Measurements from ENCODE around the gene CARD19.
"Not testable (repeated sequence)": the region's sequence is repeated elsewhere in the genome, so short reads cannot be mapped to it uniquely, and the experiment has no call there.

The CARD19 gene

GRCh38 chr9:93089024-93089423, 7.0 kb upstream of the CARD19 start:
- peak; percentile 13 for DNase-seq

GRCh38 chr9:93089481-93089991, 6.5 kb upstream of the CARD19 start:
- peak; percentile 40 for DNase-seq

GRCh38 chr9:93090091-93090655, 5.8 kb upstream of the CARD19 start:
- DNase-seq: peak; percentile 7

- no peak for DNase-seq
Measured at GRCh38 chr9:93091056-93091452, 5.0 kb upstream of the CARD19 start.

GRCh38 chr9:93091453-93092081, 4.5 kb upstream of the CARD19 start:
- DNase-seq: peak; percentile 34

GRCh38 chr9:93092251-93092991, 3.6 kb upstream of the CARD19 start:
- no peak for DNase-seq

- DNase-seq: no peak
Measured at GRCh38 chr9:93093127-93093876, 2.7 kb upstream of the CARD19 start.

GRCh38 chr9:93093877-93094657, 1.9 kb upstream of the CARD19 start:
- no peak for DNase-seq

GRCh38 chr9:93094658-93095204, 1.3 kb upstream of the CARD19 start:
- DNase-seq: peak; percentile 66

- peak; percentile 100 for DNase-seq
Measured at GRCh38 chr9:93095205-93096130, 549 bp upstream of the CARD19 start.

- peak; percentile 46 for DNase-seq
Measured at GRCh38 chr9:93096811-93097382, 880 bp downstream of the CARD19 start.

- peak; percentile 43 for DNase-seq
Measured at GRCh38 chr9:93097511-93098201, 1.6 kb downstream of the CARD19 start.

GRCh38 chr9:93098236-93098946, 2.4 kb downstream of the CARD19 start:
- DNase-seq: peak; percentile 75

GRCh38 chr9:93099551-93100275, 3.7 kb downstream of the CARD19 start:
- peak; percentile 23 for DNase-seq

GRCh38 chr9:93100276-93100636, 4.2 kb downstream of the CARD19 start:
- DNase-seq: no peak

GRCh38 chr9:93101086-93101485, 5.1 kb downstream of the CARD19 start:
- DNase-seq: not testable (repeated sequence)

- no peak for DNase-seq
Measured at GRCh38 chr9:93105620-93106019, 9.6 kb downstream of the CARD19 start.

GRCh38 chr9:93107151-93107824, 11.3 kb downstream of the CARD19 start:
- DNase-seq: peak; percentile 18
